IMR-90 (cell line): Measurements from ENCODE around the gene PRDM10.

Experiments used
- CEBPB ChIP-seq: IDR thresholded peaks from 2 replicates; pipeline ENCODE4 v1.6.1; 2012; ENCODE audit warnings: low read depth, low read length, improper control_type of control experiment
- CTCF ChIP-seq: conservative IDR thresholded peaks from 2 replicates; pipeline ENCODE4 v1.5.1; 2012; ENCODE audit warnings: mild to moderate bottlenecking, low read depth, low read length, improper control_type of control experiment
- POLR2A ChIP-seq: IDR thresholded peaks from 2 replicates; pipeline ENCODE4 v1.6.1; 2012; ENCODE audit warnings: mild to moderate bottlenecking, low read depth, low read length
- RAD21 ChIP-seq: IDR thresholded peaks from 2 replicates; pipeline ENCODE4 v1.6.1; 2012; ENCODE audit warnings: low read length, improper control_type of control experiment
- RFX5 ChIP-seq: IDR thresholded peaks from 2 replicates; pipeline ENCODE4 v1.8.0; 2012; ENCODE audit warnings: low read depth, mild to moderate bottlenecking, low read length, moderate library complexity

GRCh38 chr11:129945373-129945772, 57.3 kb downstream of the PRDM10 start:
- TF ChIP-seq POLR2A (no peak), RFX5 (no peak), CTCF (no peak), CEBPB (no peak), RAD21 (no peak)
